GM12865 (cell line): ENCODE results near the gene SEMA6D.

Experiments
- DNase-seq: peaks from one replicate; pipeline ENCODE4 v3.0.0; 2010; ENCODE audit warnings: low read depth
- H3K4me3 ChIP-seq: 2 replicates; pipeline ENCODE4 v1.5.1; 2011; ENCODE audit warnings: mild to moderate bottlenecking, low read depth, low read length, control low read depth
- CTCF ChIP-seq: IDR thresholded peaks from 2 replicates; pipeline ENCODE4 v1.5.1; 2011; ENCODE audit warnings: low read length, control low read depth, low read depth, inconsistent platforms; ENCODE audit not compliant: insufficient read depth; ENCODE audit errors: missing control alignments

SEMA6D gene

GRCh38 chr15:47822048-47822447 lies 104.7 kb downstream of the SEMA6D start:
- TF ChIP-seq CTCF = no peak
- H3K4me3 ChIP-seq = no peak overlapping the region
- no peak for DNase-seq
